LoVo (cell line): Measurements from ENCODE around the gene SIN3B.

Experiments
- DNase-seq: peaks from one replicate; pipeline ENCODE4 v3.0.0-alpha.2; 2016; ENCODE audit warnings: low spot score

SIN3B gene

DNA sequence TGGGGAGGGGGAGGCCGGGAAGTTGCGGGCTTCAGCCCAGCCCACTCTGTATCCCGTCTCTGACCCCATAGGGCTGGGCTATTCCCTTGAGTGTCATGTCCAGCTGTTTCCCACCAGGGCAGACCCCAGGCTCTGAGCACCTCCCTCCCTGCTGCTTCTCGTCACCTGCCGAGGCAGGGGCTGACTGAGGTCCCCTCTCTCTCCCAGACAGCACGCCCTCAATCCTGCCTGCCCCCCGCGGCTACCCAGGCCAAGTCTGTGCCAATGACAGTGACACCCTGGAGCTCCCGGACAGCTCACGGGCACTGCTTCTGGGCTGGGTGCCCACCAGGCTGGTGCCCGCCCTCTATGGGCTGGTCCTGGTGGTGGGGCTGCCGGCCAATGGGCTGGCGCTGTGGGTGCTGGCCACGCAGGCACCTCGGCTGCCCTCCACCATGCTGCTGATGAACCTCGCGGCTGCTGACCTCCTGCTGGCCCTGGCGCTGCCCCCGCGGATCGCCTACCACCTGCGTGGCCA lies 60.2 kb downstream of the SIN3B start:
- DNase-seq, result no peak

DNA sequence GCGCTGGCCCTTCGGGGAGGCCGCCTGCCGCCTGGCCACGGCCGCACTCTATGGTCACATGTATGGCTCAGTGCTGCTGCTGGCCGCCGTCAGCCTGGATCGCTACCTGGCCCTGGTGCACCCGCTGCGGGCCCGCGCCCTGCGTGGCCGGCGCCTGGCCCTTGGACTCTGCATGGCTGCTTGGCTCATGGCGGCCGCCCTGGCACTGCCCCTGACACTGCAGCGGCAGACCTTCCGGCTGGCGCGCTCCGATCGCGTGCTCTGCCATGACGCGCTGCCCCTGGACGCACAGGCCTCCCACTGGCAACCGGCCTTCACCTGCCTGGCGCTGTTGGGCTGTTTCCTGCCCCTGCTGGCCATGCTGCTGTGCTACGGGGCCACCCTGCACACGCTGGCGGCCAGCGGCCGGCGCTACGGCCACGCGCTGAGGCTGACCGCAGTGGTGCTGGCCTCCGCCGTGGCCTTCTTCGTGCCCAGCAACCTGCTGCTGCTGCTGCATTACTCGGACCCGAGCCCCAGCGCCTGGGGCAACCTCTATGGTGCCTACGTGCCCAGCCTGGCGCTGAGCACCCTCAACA lies 60.8 kb downstream of the SIN3B start:
- no peak for DNase-seq

DNA sequence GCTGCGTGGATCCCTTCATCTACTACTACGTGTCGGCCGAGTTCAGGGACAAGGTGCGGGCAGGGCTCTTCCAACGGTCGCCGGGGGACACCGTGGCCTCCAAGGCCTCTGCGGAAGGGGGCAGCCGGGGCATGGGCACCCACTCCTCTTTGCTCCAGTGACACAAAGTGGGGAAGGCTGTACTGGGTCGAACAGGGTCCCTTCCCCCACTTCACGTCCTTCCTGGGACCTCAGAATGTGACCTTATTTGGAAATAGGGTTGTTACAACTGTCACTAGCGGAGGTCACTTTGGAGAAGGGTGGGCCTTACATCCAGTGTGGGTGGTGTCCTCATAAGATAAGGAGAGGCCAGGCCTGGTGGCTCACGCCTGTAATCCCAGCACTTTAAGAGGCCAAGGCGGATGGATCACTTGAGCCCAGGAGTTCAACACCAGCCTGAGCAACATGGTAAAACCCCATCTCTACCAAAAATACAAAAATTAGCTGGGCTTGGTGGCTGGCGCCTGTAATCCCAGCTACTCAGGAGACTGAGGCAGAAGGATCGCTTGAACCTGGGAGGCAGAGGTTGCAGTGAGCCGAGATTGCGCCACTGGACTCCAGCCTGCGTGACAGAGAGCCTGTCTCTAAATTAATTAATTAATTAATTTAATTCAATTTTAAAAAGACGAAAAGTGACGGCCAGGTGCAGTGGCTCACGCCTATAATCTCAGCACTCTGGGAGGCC lies 61.4 kb downstream of the SIN3B start:
- no peak for DNase-seq

DNA sequence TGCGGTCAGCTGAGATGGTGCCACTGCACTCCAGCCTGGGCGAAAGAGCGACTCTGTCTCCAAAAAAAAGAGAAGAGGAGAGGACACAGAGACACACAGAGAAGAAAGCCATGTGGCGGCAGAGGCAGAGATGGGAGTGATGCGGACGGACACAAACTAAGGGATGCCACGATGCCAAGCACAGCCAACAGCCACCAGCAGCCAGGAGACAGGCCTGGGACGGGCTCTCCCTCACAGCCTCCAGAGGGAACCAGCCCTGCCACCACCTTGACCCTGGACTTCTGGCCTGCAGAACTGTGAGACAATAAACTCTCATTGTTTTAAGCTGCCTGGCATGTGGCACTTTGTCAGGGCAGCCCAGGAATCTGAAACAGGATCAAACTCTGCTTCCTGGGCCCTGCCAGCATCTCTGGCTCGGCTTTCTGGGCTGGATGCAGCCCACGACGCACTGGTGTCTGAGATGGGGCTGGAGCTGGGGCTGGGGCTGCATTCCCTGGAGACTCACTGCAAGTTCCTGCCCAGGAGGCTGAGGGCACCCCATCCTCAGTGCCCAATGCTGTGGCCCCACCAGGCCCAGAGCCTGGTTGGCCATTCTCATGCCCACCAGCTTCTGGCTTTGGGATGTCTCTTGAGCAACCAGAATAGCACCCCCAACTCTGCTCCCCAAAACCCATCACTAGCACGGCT lies 62.6 kb downstream of the SIN3B start:
- no peak for DNase-seq

DNA sequence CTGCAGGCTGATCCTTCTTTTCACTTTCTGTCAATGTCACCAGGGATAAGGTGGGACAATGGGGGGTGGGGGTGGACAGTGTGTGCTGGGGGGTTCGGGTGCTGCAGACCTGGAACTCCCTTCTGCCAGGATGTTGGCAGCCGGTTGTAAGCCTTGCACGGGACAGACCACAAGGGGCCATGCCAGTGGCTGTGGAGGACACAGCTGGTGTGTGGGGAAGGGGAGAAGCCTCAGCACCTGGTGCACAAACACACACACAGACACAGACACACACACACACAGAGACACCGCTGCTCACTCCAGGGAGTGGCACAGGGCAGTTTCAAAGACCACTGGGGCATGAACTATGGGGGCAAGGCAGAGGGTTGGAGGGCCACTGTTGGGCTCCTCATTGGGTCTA lies 63.2 kb downstream of the SIN3B start:
- no peak for DNase-seq

DNA sequence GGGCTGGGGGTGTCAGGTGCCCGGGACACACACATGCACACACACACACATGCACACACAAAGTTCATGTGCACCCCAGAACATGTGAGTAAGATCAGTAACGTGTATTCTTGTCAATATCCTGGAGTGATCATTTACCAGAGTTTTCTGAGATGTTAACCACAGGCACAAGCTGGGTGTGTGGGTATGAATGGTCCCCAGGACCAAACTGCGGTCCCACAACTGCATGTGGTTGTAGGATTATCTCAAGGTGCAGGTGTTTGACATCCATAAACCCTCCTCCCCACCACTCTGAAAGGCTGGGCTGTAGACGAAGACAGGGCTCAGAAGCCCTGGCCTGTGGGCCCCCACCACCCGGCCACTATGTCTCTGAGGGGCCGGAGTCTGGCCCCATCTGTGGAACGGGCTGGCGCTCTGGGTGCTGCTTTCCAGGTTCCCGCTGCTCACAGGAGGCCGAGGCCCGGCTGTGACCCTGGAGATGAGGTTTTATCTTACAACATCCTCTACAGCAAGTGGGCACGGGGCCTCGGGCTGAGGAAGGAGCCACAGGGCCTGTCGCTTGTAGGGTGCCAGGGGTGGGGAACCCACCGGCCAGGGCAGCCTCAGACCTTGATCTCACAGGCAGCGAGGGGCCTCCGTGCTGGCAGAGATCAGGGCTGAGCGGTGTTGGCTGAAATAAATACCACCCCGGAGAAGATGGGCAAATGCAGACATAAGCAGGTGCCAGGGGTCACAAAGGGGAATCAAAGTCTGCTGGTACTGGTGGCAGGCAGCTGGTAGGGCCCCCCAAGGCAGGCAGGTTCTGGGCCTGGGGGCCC lies 63.9 kb downstream of the SIN3B start:
- no peak for DNase-seq

DNA sequence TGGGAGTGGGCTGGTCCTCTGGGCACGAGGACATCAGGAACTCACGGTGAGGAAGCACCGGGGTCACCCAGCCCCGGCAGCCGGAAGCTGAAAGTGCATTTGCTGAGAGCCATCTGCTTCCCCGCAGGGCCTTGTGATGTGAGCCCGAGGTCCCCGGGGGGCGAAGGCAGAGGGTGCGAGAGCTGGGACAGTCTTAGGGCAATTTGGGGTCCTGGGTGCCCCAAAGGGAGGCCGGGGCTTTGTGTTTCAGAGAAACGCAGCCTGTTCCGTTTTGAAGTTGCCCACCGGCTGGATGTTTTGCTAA lies 64.4 kb downstream of the SIN3B start:
- no peak for DNase-seq

DNA sequence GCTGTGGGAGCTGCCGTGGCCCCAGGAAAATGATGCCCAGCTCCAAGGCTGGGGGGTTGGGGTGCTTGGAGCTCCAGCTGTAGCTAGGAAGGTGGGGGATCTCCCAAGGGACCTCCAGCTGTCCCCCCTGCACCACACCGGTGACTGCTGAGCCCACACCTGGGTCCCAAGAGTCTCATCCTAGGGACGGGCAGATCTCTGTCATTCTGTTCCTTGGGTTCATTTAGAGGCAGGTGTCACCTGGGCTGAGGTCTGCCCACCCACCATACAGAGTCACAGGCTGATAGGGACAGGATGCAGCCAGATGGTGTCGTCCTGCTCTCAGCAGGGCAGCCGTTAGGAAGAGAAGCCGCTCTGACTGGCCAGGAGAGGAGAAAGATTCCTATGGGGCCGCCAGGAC lies 64.9 kb downstream of the SIN3B start:
- DNase-seq, result no peak

DNA sequence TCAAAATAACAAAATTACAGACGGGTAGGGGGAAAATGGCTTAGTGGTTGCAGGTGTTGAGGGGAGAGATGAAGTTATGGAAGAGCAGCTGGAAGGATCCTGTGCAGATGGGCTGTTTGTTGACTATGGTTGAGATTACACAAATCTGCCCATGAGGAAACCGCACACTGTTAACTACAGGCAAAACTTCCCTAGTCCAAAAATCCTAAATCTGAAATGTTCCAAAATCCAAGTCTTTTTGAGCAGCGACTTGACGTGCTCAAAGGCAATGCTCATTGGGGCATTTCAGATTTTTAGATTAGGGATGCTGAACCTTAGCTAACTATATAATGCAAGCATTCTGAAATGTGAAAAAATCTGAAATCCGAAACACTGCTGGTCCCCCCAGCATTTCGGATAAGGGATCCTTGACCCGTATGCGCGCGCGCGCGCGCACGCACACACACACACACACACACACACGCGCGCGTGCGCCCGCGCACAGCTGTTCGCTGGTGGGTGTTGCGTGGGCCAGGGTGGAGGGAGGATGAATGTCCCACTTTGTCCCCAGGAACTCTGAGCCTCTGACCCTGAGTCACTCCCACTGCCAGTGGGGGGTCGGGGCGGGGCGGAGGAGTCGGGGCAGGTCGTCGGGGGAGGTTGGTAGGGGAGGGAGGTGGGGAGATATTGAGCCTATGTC lies 66.4 kb downstream of the SIN3B start:
- DNase-seq, result no peak

DNA sequence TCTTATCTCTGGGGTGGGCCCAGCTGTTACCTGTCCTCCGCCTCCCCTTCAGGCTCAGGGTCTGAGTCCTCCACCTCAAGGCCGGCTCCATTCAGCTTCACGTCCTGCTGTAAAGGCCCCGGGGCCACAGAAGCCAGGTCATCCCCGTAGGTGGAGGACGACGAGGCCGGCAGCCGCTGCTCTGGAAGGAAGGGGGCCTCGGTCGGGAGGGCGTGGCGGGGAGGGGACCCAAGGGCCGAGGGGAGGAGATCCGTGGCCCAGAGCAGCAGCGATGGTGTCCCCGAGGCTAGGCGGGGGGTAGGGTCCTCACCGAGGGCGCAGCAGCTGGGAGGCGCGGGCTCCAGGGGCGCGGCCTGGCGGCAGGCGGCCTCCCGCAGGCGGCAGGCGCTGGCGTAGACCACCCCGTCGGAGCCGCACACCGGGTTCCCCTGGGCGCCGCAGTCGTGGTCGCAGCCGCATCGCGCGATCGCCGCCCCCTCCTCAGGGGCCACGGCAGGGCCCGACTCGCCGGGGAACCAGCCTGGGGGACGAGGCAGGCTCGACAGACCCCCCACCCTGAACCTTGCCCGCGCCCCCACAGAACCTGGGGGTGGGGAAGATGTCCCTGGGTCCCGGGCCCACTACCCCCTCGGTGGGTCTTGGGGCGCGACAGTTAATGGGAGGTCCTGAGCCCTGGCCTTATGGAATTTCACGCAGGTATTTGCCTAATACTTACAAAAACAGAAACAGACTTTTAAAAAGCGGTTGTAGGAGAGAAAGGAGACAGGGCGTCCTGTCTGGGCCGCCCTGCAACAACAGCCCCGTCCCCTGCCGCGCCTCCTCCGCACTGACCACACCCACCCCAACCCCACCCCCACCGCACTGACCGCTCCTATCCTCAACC lies 67.2 kb downstream of the SIN3B start:
- DNase-seq, result no peak

DNA sequence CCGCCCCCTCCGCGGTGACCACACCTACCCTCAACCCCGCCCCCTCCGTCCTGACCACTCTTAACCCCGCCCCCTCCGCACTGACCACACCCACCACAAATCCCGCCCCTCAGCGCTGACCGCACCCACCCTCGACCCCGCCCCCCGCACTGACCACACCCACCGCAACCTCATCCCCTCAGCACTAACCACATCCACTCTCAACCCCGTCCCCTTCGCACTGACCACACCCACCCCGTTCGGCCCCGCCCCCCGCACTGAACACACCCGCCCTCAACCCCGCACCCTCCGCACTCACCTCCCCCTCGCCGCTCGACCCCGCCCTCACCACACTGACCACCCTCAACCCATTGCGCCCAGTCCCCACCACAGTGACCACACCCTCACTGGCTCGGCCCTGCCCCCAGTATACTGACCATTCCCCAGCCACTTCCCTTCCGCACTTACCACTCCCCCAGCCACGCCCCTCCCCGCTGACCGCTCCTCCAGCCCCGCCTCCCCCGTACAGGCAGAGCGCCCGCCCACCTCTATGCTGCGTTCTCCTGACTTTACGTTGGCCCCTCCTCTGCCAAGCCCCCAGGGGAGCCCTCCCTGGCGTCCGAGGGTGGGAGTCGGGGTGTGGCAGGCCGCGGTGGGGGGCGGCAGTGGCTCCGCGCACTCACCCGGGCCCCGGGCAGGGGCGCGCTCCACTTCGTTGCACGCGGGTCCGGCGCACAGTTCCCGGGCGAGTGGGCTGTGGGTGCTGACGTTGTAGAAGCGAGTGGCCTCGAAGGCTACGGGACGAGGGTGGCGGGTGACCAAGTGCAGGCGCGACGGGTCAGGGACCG lies 68.0 kb downstream of the SIN3B start:
- DNase-seq, result peak; percentile 81

DNA sequence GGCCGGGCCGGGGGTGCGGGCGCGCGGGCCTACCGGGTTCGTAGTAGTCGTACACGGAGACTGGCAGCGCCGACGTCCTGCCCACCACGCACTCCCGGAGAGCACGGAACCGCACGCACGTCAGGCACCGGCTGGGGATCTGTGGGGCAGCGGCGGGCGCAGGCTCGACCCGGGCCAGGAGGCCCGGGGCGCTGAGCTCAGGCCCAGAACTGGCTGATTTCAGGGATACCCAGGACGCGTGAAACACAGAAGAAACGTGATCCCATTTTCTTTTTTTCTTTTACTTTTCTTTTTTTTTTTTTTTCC lies 68.6 kb downstream of the SIN3B start:
- no peak for DNase-seq

DNA sequence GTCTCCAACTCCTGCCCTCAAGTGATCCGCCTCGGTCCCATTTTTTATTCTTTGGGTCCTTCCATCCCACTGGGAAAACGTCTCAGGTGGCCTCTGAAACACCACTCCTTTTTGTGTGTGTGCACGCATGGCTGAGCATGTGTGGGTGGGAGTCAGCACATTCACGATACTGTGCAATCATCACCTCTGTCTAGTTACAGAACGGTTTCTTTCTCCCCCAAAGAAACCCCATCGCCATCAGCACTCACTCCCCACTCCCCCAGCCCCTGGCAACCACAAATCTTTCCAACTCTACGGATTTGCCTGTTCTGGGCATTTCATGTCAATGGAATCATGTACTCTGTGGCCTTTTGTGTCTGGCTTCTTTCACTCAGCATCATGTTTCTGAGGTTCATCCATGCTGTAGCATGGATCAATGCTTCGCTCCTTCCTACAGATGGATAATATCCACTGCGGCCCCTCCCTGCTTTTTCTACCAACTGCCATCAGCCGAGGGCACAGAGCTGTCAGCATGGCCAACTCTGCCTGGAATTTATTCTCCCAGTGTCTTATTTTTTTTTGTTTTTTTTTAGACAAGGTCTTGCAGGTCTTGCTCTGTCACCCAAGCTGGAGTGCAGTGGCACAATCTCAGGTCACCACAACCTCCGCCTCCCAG lies 69.3 kb downstream of the SIN3B start:
- no peak for DNase-seq

DNA sequence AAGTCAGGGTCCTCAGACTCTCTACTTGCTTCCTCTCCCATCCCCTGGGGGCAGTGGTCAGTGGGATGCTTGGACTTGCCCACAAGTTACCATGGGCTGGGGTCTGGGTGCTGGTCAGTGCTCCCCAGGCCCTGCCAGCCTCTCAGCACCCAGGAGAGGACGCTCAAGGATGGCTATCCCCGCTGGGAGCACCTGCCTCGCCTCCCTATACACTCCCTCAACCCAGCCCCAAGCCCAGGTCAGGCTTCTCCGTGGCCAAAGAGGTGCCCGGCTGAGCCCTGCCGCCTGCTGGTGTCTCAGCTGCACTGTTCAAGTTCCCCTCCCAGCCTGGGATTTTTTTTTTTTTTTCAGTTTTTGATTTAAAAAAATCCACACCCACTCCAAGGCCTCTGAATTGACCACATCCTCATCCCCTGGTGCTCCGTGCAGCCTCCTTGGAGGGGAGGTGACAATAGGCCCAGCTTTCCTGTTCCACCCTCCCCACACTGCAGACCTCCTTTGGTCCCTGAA lies 70.4 kb downstream of the SIN3B start:
- peak; percentile 9 for DNase-seq

DNA sequence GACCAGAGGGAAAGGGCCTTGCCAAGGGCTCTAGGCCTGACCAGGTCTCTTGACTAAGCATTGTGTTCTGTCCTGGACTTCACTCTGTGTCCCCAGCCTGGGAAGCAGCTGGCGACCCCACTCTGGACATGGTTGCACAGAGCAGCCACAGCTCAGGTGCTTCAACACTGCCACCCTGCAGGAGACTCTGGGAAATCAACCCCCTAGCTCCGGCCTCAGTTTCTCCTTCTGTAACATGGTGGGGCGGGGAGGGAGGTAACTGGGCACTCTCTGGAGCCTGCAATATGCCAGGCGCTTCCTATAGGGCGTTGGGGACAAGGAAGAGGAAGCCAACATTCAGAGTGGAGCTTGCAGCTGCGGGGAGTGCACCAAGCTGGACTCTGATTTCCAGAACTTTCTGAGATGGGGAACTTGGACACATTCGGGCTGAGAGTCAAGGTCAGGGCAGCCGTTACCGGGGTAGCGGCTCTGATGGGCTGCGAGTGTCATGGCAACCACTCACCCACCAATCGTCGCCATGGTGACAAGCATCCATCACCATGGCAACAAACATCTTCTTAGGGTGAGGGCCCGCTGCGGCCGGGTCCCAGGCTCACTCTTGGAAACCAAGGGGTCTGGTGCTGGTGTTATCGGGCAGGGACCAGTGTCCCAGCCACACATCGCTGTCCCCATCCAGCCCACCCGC lies 72.4 kb downstream of the SIN3B start:
- no peak for DNase-seq

DNA sequence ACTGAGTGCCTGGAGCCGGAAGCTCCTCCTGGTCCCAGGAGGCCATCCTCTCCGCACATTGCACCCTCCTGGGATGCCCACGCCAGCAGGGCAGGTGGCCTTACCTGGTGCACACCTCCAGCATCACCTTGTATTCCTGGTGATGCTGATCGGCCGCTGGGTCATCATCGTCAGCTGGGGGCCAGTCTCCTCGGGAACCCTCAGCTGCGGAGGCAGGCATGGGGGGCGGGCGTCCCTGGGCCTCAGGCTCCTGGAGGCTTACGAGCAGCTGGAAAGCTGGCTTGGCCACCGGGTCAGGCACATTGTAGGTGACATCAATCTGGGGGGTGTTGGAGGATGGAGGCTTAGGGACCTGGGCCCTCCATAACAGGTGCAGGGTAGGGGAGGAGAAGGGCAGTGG lies 73.3 kb downstream of the SIN3B start:
- no peak for DNase-seq

DNA sequence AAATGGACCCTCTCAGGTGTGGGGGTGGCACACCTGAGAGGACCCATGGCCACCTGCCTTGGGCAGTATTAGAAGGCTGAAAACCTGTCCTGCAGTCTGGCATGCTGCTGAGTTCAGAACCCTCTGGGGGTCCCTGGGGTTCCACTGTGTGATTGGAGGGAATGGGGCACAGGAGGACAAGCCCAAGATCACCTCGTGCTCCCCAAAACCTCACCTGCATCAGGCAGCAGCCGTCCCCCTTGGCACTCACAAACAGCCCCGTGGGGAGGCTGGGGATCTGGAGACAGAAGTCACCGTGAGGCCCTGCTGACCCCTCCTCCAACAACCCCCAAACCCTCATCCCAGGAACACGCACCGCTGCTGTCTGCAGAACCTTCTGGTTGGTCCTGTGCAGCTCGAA lies 74.1 kb downstream of the SIN3B start:
- no peak for DNase-seq

DNA sequence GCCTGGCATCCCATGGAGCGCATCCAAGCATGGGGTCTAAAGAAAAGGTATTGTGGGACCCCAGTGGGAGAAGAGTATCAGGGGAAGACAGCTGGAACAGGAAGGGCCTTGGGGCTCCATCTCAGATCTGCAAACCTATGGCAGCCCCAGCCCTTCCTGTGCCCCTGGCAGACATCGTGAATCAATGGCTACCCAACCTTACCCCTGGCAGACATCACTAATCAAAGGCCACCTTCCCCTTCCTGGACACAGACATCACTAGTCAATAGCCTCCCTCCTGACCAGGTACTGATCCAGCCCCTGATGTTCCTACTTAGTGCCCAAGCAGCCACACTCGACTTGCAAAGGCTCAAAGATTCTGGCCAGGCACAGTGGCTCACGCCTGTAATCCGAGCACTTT lies 75.4 kb downstream of the SIN3B start:
- no peak for DNase-seq

DNA sequence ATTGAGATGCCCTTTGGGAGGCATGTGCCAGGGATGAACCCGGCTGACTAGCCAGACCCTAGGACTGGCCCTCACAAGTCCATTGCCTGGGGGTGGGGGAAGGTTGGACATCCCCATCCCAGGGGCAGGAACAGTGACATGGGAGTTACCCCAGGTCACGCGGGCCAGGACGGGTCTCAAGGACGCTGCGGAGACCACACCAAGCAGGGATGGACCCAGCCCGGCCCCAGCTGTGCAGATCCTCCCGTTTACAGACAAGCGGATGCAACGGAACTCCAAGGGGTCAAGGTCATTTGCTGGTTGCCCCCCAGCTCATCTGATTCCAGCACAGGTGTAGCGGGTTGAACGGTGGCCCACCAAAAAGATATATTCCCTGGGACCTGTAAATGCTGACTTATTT lies 79.6 kb downstream of the SIN3B start:
- DNase-seq, result no peak
